Measurements from ENCODE around the gene TREX2.

TREX2 gene
- 0 to 4.3 (median 1.6) reads per million in 9 experiments for total RNA-seq

GRCh38 chrX:153445856-153446635 is at the start of gene TREX2:
TREX2 (minus strand) TSS chrX:153446056; CDS start chrX:153445430, 626 bp downstream.
- Mint-ChIP-seq H3K4me3 (no peak within 1 kb of the TSS), H3K9me3 (no peaks in the 10 kb centered on the region), H3K27me3 (no peaks in the 10 kb centered on the region), H3K4me1 (ENCODE audit: low read depth in 2 of 2) (no peaks in the 10 kb centered on the region), H3K27ac (peak within 1 kb of the TSS in 1 of 2 donors; percentile 54), H3K36me3 (ENCODE audit: insufficient read depth) (no peaks in the 10 kb centered on the region)
- ATAC-seq (replicated peaks) (no peak), DNase-seq (no peak)

- Mint-ChIP-seq H3K9me3 (no peaks in the 10 kb centered on the region), H3K4me3 (no peak overlapping the region), H3K36me3 (ENCODE audit: insufficient read depth) (no peaks in the 10 kb centered on the region), H3K27me3 (peaks cover 0 to 16% of the 10 kb centered on the region in 2 donors), H3K4me1 (ENCODE audit: low read depth in 2 of 2) (no peaks in the 10 kb centered on the region), H3K27ac (no peak overlapping the region)
- DNase-seq (no peak), ATAC-seq (replicated peaks) (no peak)
Observed at GRCh38 chrX:153495362-153495751, 49.5 kb upstream of the TREX2 start.

GRCh38 chrX:153494541-153495361 is 48.9 kb upstream of the TREX2 start, which contains the start of gene BGN:
BGN (plus strand) TSS chrX:153494980; CDS start chrX:153504632, 9,652 bp downstream.
- no peak for DNase-seq
- no peak within 1 kb of the TSS for H3K4me3 Mint-ChIP-seq
- H3K27ac Mint-ChIP-seq = no peak within 1 kb of the TSS
- H3K27me3 Mint-ChIP-seq = peaks cover 0 to 16% of the 10 kb centered on the region in 2 donors
- no peak for ATAC-seq (replicated peaks)
- H3K4me1 Mint-ChIP-seq (ENCODE audit: low read depth in 2 of 2) = no peaks in the 10 kb centered on the region
- H3K9me3 Mint-ChIP-seq = no peaks in the 10 kb centered on the region
- H3K36me3 Mint-ChIP-seq (ENCODE audit: insufficient read depth) = no peaks in the 10 kb centered on the region

GRCh38 chrX:153494061-153494460 is 48.2 kb upstream of the TREX2 start:
- no peak overlapping the region for H3K4me3 Mint-ChIP-seq
- ATAC-seq (replicated peaks) = no peak
- DNase-seq = no peak
- H3K27me3 Mint-ChIP-seq = peaks cover 0 to 16% of the 10 kb centered on the region in 2 donors
- H3K27ac Mint-ChIP-seq = no peak overlapping the region
- H3K4me1 Mint-ChIP-seq (ENCODE audit: low read depth in 2 of 2) = no peaks in the 10 kb centered on the region
- no peaks in the 10 kb centered on the region for H3K9me3 Mint-ChIP-seq
- H3K36me3 Mint-ChIP-seq (ENCODE audit: insufficient read depth) = no peaks in the 10 kb centered on the region

GRCh38 chrX:153493085-153493484 is 47.2 kb upstream of the TREX2 start:
- H3K36me3 Mint-ChIP-seq (ENCODE audit: insufficient read depth) = no peaks in the 10 kb centered on the region
- DNase-seq (no peak), ATAC-seq (replicated peaks) (no peak)
- H3K9me3 Mint-ChIP-seq = no peaks in the 10 kb centered on the region
- no peaks in the 10 kb centered on the region for H3K4me1 Mint-ChIP-seq (ENCODE audit: low read depth in 2 of 2)
- no peak overlapping the region for H3K4me3 Mint-ChIP-seq
- peaks cover 0 to 16% of the 10 kb centered on the region in 2 donors for H3K27me3 Mint-ChIP-seq
- no peak overlapping the region for H3K27ac Mint-ChIP-seq

- no peaks in the 10 kb centered on the region for H3K36me3 Mint-ChIP-seq (ENCODE audit: insufficient read depth)
- ATAC-seq (replicated peaks) (no peak), DNase-seq (no peak)
- H3K4me3 Mint-ChIP-seq = no peak overlapping the region
- H3K9me3 Mint-ChIP-seq = no peaks in the 10 kb centered on the region
- peaks cover 0 to 16% of the 10 kb centered on the region in 2 donors for H3K27me3 Mint-ChIP-seq
- no peaks in the 10 kb centered on the region for H3K4me1 Mint-ChIP-seq (ENCODE audit: low read depth in 2 of 2)
- no peak overlapping the region for H3K27ac Mint-ChIP-seq
Observed at GRCh38 chrX:153492543-153492942, 46.7 kb upstream of the TREX2 start.

- no peaks in the 10 kb centered on the region for H3K4me1 Mint-ChIP-seq (ENCODE audit: low read depth in 2 of 2)
- H3K4me3 Mint-ChIP-seq = no peak overlapping the region
- no peaks in the 10 kb centered on the region for H3K9me3 Mint-ChIP-seq
- H3K36me3 Mint-ChIP-seq (ENCODE audit: insufficient read depth) = no peaks in the 10 kb centered on the region
- peaks cover 0 to 16% of the 10 kb centered on the region in 2 donors for H3K27me3 Mint-ChIP-seq
- H3K27ac Mint-ChIP-seq = no peak overlapping the region
- ATAC-seq (replicated peaks) = no peak
- DNase-seq = no peak
Observed at GRCh38 chrX:153491918-153492317, 46.1 kb upstream of the TREX2 start.

GRCh38 chrX:153491351-153491914 is 45.6 kb upstream of the TREX2 start:
- H3K4me3 Mint-ChIP-seq = no peak overlapping the region
- no peak for DNase-seq
- ATAC-seq (replicated peaks) = no peak
- H3K4me1 Mint-ChIP-seq (ENCODE audit: low read depth in 2 of 2) = no peaks in the 10 kb centered on the region
- no peaks in the 10 kb centered on the region for H3K36me3 Mint-ChIP-seq (ENCODE audit: insufficient read depth)
- peaks cover 0 to 16% of the 10 kb centered on the region in 2 donors for H3K27me3 Mint-ChIP-seq
- H3K9me3 Mint-ChIP-seq = no peaks in the 10 kb centered on the region
- H3K27ac Mint-ChIP-seq = no peak overlapping the region

- ATAC-seq (replicated peaks) = no peak
- H3K4me1 Mint-ChIP-seq (ENCODE audit: low read depth in 2 of 2) = no peaks in the 10 kb centered on the region
Observed at GRCh38 chrX:153490217-153490930, 44.5 kb upstream of the TREX2 start.

GRCh38 chrX:153488231-153488914 is 42.5 kb upstream of the TREX2 start:
- no peak overlapping the region for H3K27ac Mint-ChIP-seq
- H3K4me1 Mint-ChIP-seq (ENCODE audit: low read depth in 2 of 2) = no peaks in the 10 kb centered on the region
- DNase-seq = no peak
- H3K27me3 Mint-ChIP-seq = no peaks in the 10 kb centered on the region
- no peaks in the 10 kb centered on the region for H3K36me3 Mint-ChIP-seq (ENCODE audit: insufficient read depth)
- H3K9me3 Mint-ChIP-seq = no peaks in the 10 kb centered on the region
- ATAC-seq (replicated peaks) = no peak
- no peak overlapping the region for H3K4me3 Mint-ChIP-seq

More at GRCh38 chrX:153490217-153490930, 44.5 kb upstream of the TREX2 start:
- Mint-ChIP-seq H3K27ac (no peak overlapping the region), H3K4me3 (no peak overlapping the region), H3K36me3 (ENCODE audit: insufficient read depth) (no peaks in the 10 kb centered on the region), H3K27me3 (peaks cover 0 to 6% of the 10 kb centered on the region in 2 donors), H3K9me3 (no peaks in the 10 kb centered on the region)
- DNase-seq = no peak

GRCh38 chrX:153487590-153488071 is 41.8 kb upstream of the TREX2 start:
- no peak overlapping the region for H3K27ac Mint-ChIP-seq
- H3K36me3 Mint-ChIP-seq (ENCODE audit: insufficient read depth) = no peaks in the 10 kb centered on the region
- H3K4me3 Mint-ChIP-seq = no peak overlapping the region
- no peak for ATAC-seq (replicated peaks)
- DNase-seq = no peak
- no peaks in the 10 kb centered on the region for H3K4me1 Mint-ChIP-seq (ENCODE audit: low read depth in 2 of 2)
- no peaks in the 10 kb centered on the region for H3K27me3 Mint-ChIP-seq
- H3K9me3 Mint-ChIP-seq = no peaks in the 10 kb centered on the region

- Mint-ChIP-seq H3K4me3 (no peak overlapping the region), H3K36me3 (ENCODE audit: insufficient read depth) (no peaks in the 10 kb centered on the region), H3K9me3 (no peaks in the 10 kb centered on the region), H3K27me3 (no peaks in the 10 kb centered on the region), H3K4me1 (ENCODE audit: low read depth in 2 of 2) (no peaks in the 10 kb centered on the region), H3K27ac (no peak overlapping the region)
- no peak for ATAC-seq (replicated peaks)
- no peak for DNase-seq
Observed at GRCh38 chrX:153486171-153486570, 40.3 kb upstream of the TREX2 start.

Measured in effector memory CD8-positive, alpha-beta T cell (primary cell).